CD4-positive, alpha-beta T cell (primary cell): ENCODE measurements around the gene FGF14. TPM values are rescaled to one million over a fixed set of nuclear protein-coding genes. Genes with fewer than 3 reads are reported as not detected.

Experiments
- ATAC-seq: fragments of 200-7000 bp; cut with Tn5 transposase; one replicate; pipeline ENCODE4 v1.10.0; 2022; ENCODE audit warnings: mild to moderate bottlenecking; ENCODE audit not compliant: poor library complexity
- CTCF ChIA-PET: fragments of 350-600 bp; sonication (Branson Sonifier 250); formaldehyde crosslinking; loops from one replicate; lab custom pipeline; 2021; ENCODE audit warnings: antibody characterized with exemption, inconsistent platforms; lab: Charles Lee
- POLR2A ChIA-PET: fragments of 350-600 bp; sonication (Branson Sonifier 250); formaldehyde crosslinking; loops from one replicate; lab custom pipeline; 2021; ENCODE audit warnings: antibody characterized with exemption, inconsistent platforms; lab: Charles Lee
- DNase-seq, 14 experiments: peaks; one replicate each; pipeline ENCODE4 v3.0.0-alpha.2; 2013 to 2020; ENCODE audit warnings: mixed read lengths in 2 of 14
- H3K27ac ChIP-seq, 2 donors: one replicate each; pipeline versions ENCODE4 v1.5.1 to v1.7.0; 2013; ENCODE audit warnings: low read length in 2 of 2, low read depth in 1 of 2, mild to moderate bottlenecking in 1 of 2
- H3K27me3 ChIP-seq, 2 experiments: 1 replicate in 1 of 2; 2 replicates in 1 of 2; pipeline versions ENCODE4 v1.6.1 to v1.7.0; 2013; ENCODE audit warnings: low read length in 2 of 2, control low read depth in 1 of 2, mild to moderate bottlenecking in 1 of 2, moderate library complexity in 1 of 2; ENCODE audit not compliant: insufficient read depth in 2 of 2, control insufficient read depth in 1 of 2
- H3K36me3 ChIP-seq: one replicate; pipeline ENCODE4 v1.6.1; 2013; ENCODE audit warnings: low read length, control low read depth; ENCODE audit not compliant: insufficient read depth
- H3K4me1 ChIP-seq: one replicate; pipeline ENCODE4 v1.6.1; 2013; ENCODE audit warnings: low read length, control low read depth; ENCODE audit not compliant: insufficient read depth
- H3K4me3 ChIP-seq: one replicate; pipeline ENCODE4 v1.5.1; 2013; ENCODE audit warnings: mild to moderate bottlenecking, low read length, moderate library complexity
- H3K9me3 ChIP-seq, 2 experiments: 1 replicate in 1 of 2; 2 replicates in 1 of 2; pipeline versions ENCODE4 v1.6.1 to v1.7.0; 2013; ENCODE audit warnings: low read length in 2 of 2, mild to moderate bottlenecking in 2 of 2, control low read depth in 1 of 2, moderate library complexity in 1 of 2; ENCODE audit not compliant: control insufficient read depth in 1 of 2, insufficient read depth in 1 of 2
- H3K27ac Mint-ChIP-seq: one replicate; pipeline ENCODE4 v1.8.0; 2020; ENCODE audit warnings: mixed read lengths
- H3K27me3 Mint-ChIP-seq: one replicate; pipeline ENCODE4 v1.8.0; 2021; ENCODE audit warnings: mixed read lengths
- H3K36me3 Mint-ChIP-seq: one replicate; pipeline ENCODE4 v1.8.0; 2021; ENCODE audit warnings: low read depth, mixed read lengths
- H3K4me1 Mint-ChIP-seq: one replicate; pipeline ENCODE4 v1.8.0; 2021; ENCODE audit warnings: low read depth, mixed read lengths
- H3K4me3 Mint-ChIP-seq: one replicate; pipeline ENCODE4 v1.8.0; 2020; ENCODE audit warnings: mild to moderate bottlenecking, mixed read lengths
- H3K9me3 Mint-ChIP-seq: one replicate; pipeline ENCODE4 v1.8.0; 2020; ENCODE audit warnings: mixed read lengths
- CTCF ChIP-seq: fragments of 200-600 bp; IDR thresholded peaks from one replicate; pipeline ENCODE4 v1.8.0; 2022; ENCODE audit warnings: antibody characterized with exemption, mild to moderate bottlenecking
- intact Hi-C, 2 experiments: fragments of 100-400 bp; cut with DNase I in 1 of 2; cut with micrococcal nuclease in 1 of 2; formaldehyde crosslinking; loops; one replicate each; pipeline versions ENCODE4 v1.15.1 to v1.9.0; 2023 to 2025; cut with DNase I, micrococcal nuclease
- total RNA-seq, 174 experiments: library from RNA in 2 of 174; stranded (reverse) in 2 of 174; gene quantifications; one replicate each; pipeline ENCODE4 v1.2.3 and lab custom pipeline; 2021 to 2026

The FGF14 gene
- total RNA-seq, 2 experiments from 2014 or later, result not detected

DNA sequence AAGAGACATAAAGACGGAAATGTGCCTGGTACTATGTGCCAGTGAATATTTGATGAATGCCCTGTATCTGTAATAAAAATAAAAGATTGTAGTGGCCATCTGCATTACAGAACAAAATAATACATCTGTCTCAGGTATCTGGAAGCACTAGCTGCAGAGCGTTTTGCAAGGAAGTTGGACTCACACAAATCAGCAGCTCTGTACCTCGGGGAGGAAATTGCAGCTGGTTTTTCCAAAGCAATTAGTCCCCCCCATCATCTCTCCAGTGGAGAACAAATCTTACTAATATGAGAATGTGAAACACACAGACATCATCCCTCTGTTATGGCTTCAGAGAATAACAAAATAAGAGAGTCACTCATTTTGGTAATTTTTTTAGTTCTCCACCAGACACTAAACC is 704.1 kb downstream of the FGF14 start:
- ATAC-seq, result no peak
- no peak for TF ChIP-seq CTCF
- H3K36me3 ChIP-seq, result no peaks in the 10 kb centered on the region
- DNase-seq, result no peak
- no peaks in the 10 kb centered on the region for H3K9me3 Mint-ChIP-seq
- intact Hi-C loops, result no loop called here
- H3K36me3 Mint-ChIP-seq, result no peaks in the 10 kb centered on the region
- H3K4me1 Mint-ChIP-seq, result no peaks in the 10 kb centered on the region
- POLR2A ChIA-PET, result no interaction called here
- H3K4me3 ChIP-seq, result no peak overlapping the region
- H3K4me1 ChIP-seq, result no peaks in the 10 kb centered on the region
- no peak overlapping the region for H3K27ac Mint-ChIP-seq
- no peak overlapping the region for H3K27ac ChIP-seq
- no peaks in the 10 kb centered on the region for H3K9me3 ChIP-seq
- no peaks in the 10 kb centered on the region for H3K27me3 ChIP-seq
- peaks cover under 1% of the 10 kb centered on the region for H3K27me3 Mint-ChIP-seq
- H3K4me3 Mint-ChIP-seq, result no peak overlapping the region
- CTCF ChIA-PET, result no interaction called here

DNA sequence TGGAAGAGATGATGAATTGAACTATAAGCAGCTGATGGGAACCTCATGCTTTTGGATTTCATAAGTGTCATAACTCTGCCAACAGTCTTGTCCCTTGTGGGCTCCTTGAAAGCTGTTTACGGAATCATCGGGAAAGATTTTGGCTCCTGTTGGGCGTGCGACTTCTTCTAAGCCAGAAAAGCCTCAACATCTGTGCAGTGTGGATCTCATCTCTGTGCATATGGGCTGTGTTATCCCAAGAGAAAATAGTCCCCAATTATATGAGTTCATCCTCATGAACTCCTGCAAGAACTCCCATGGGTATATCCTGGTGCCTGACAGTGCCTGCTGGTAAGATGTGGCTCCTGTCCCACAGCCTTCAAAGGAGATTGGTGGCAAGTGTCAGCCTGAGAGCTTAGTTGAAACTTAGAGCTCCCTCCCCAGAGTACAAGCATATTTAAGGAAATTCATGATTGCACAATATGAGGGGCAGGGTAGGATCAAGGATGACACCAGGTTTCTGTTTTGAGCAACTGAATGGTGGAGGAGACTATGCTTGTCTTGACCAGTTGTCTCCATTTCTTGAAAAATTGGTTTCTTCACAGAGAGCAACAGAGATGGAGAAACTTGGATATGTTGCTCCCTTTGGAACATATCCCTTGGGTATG is 705.9 kb downstream of the FGF14 start:
- Histone ChIP-seq H3K4me3 (no peak overlapping the region), H3K36me3 (no peaks in the 10 kb centered on the region), H3K9me3 (no peaks in the 10 kb centered on the region), H3K27ac (no peak overlapping the region), H3K4me1 (no peaks in the 10 kb centered on the region), H3K27me3 (no peaks in the 10 kb centered on the region)
- no peak overlapping the region for H3K4me3 Mint-ChIP-seq
- H3K36me3 Mint-ChIP-seq, result no peaks in the 10 kb centered on the region
- H3K4me1 Mint-ChIP-seq, result no peaks in the 10 kb centered on the region
- ChIA-PET POLR2A (no interaction called here), CTCF (no interaction called here)
- no peaks in the 10 kb centered on the region for H3K9me3 Mint-ChIP-seq
- DNase-seq, result no peak
- no peak overlapping the region for H3K27ac Mint-ChIP-seq
- TF ChIP-seq CTCF, result no peak
- ATAC-seq, result no peak
- no peaks in the 10 kb centered on the region for H3K27me3 Mint-ChIP-seq
- intact Hi-C loops, result no loop called here

- Histone ChIP-seq H3K4me3 (no peak overlapping the region), H3K27ac (no peak overlapping the region), H3K27me3 (peaks cover 0 to 4% of the 10 kb centered on the region in 2 experiments), H3K4me1 (no peaks in the 10 kb centered on the region), H3K36me3 (no peaks in the 10 kb centered on the region), H3K9me3 (no peaks in the 10 kb centered on the region)
- intact Hi-C loops, result no loop called here
- Mint-ChIP-seq H3K9me3 (no peaks in the 10 kb centered on the region), H3K36me3 (no peaks in the 10 kb centered on the region), H3K27ac (no peak overlapping the region), H3K27me3 (peaks cover 5% of the 10 kb centered on the region), H3K4me1 (no peaks in the 10 kb centered on the region), H3K4me3 (no peak overlapping the region)
- no peak for TF ChIP-seq CTCF
- ChIA-PET CTCF (no interaction called here), POLR2A (no interaction called here)
- ATAC-seq (no peak), DNase-seq (no peak)
Observed at GRCh38 chr13:101691341-101691860, 710.4 kb downstream of the FGF14 start.
